NCI-H69 (cell line): ENCODE data around the gene HRCT1.
"Not testable (repeated sequence)": the region's sequence is repeated elsewhere in the genome, so short reads cannot be mapped to it uniquely, and the experiment has no call there.

ENCODE experiments used
- DNase-seq: peaks from one replicate; lab custom pipeline; 2025; lab: John Stamatoyannopoulos, UW

HRCT1 gene

DNA sequence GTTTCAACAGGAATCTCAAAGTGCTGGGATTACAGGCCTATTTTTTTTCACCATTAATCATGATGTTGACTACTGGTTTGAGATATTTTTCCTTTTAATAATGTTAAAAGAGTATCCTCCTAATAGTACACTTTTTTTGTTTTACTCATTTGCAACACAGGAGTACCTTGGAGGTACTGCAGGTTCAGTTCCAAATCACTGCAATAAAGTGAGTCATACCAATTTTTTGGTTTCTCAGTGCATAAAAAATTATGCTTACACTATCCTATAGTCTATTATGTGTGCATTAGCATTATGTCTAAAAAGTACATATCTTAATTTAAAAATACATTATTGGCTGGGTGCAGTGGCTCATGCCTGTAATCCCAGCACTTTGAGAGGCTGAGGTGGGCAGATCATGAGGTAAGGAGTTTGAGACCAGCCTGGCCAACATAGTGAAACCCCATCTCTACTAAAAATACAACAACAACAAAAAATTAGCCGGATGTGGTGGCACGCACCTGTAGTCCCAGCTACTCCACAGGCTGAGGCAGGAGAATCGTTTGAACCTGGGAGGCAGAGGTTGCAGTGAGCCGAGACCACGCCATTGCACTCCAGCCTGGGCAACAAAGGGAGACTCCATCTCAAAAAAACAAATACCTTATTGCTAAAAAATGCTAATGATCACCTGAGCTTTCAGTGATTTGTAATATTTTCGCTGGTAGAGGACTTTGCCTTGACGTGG lies 8.5 kb upstream of the HRCT1 start:
- not testable (repeated sequence) for DNase-seq

GRCh38 chr9:35898337-35898736 lies 7.7 kb upstream of the HRCT1 start:
- no peak for DNase-seq

- no peak for DNase-seq
These were observed 7.0 kb upstream of the HRCT1 start for GRCh38 chr9:35899021-35899420.

DNA sequence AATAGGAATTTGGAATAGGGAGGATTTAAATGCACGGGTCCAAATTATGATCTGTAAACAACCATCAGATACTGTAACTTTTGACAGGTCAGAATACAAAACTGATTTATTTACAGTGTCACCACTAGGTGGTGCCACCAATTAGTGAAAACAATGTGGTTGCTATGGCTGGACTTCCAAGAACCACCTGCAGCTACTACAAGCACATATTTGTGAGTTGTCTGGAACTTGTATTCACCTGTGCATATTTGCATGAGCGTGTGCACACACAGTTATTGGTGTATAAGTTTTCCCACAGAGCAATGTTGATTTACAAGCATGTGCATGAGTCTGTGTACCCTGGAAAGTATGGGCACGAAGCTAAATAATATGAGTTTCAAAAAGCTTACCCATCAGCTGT lies 3.0 kb upstream of the HRCT1 start:
- peak; percentile 74 for DNase-seq

DNA sequence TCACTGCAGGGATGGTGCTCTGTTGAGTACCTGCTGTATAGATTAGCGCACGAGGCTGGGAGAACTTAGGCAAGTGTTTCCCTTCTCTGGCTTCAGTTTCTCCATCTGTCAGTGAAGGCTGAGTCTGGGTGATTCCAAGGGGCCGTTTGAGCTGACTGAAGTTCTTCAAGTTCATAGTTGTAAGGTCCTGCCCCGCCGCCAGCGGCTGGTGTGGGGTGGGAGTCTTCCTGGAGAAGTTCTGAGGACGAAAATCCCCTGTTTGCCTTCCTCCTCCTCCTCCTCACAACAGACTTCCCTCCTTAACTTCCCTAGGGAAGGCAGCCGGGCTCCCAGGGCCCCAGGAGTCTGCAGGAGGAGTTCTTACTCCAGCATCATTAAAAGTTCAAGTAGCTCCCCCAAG lies 1.7 kb upstream of the HRCT1 start:
- DNase-seq, result no peak

DNA sequence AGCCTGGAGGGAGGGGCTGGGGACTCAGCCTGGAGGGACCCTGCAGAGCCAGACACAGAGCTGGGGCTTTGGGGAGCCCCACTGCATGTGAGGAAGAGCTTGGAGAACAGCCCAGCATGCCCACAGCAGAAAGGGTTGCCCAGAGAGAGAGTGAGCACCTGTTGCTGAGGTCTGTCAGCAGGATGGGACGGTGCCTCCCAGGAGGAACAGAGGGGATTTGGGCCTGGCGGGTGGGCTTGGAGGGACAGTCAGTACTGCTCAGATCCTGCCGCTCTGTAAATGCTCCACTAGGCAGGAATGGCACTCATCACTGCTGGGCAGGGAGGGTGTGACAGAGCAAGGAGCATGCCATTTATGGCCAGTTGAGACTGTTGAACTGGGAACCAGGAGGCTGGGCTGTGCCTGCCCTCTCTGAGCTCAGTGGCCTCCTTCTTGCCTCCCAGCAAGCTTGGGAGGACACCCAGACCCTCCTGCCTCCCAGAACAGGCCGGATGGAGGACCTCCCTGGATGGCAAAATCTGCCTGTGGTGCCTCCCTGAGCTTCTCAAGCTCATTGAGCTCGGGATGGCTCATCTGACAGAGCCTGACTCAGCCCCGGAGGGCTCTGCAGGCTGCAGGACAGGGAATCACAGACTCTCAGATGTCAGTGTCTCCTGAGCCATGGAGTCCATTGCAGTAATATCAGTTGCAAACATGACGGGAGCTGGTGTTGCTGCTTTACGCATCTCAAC lies 786 bp upstream of the HRCT1 start:
- DNase-seq, result no peak

- DNase-seq, result no peak
These were observed 1.1 kb downstream of the HRCT1 start for GRCh38 chr9:35906923-35907699.

- peak; percentile 55 for DNase-seq
These were observed 1.9 kb downstream of the HRCT1 start for GRCh38 chr9:35907711-35908503.

GRCh38 chr9:35908504-35909125 lies 2.6 kb downstream of the HRCT1 start:
- peak; percentile 32 for DNase-seq

GRCh38 chr9:35909274-35909673 lies 3.3 kb downstream of the HRCT1 start, which contains the start of gene SPAAR:
SPAAR (plus strand) TSS chr9:35909490; CDS start chr9:35910464, 974 bp downstream.
- no peak for DNase-seq

GRCh38 chr9:35909687-35910612 lies 3.9 kb downstream of the HRCT1 start:
- DNase-seq, result no peak

GRCh38 chr9:35910613-35911359 lies 4.8 kb downstream of the HRCT1 start:
- DNase-seq, result peak; percentile 56

GRCh38 chr9:35911690-35912089 lies 5.7 kb downstream of the HRCT1 start:
- no peak for DNase-seq

GRCh38 chr9:35912791-35913400 lies 6.9 kb downstream of the HRCT1 start:
- no peak for DNase-seq

GRCh38 chr9:35913429-35913828 lies 7.4 kb downstream of the HRCT1 start:
- DNase-seq, result not testable (repeated sequence)

DNA sequence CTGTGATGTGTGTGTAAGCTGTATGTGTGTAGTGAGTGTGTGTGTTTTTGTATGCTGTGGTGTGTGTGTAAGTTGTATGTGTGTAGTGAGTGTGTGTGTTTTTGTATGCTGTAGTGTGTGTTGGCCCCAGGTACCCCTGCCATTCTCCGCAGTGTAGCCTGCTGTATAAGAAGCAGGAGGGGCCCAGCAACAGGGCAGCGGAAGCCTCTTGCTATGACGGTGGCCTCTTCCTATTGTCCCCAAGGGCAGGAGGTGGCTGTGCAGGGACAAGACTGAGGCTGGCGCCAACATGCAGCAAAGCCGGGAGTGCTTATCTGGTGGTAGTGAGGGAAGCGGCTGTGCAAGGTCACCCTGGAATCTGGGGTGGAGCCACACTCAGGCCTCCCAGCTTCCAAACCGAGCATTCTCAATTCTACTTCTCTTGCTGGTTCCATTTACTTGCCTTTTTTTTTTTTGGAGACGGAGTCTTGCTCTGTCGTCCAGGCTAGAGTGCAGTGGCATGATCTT lies 8.4 kb downstream of the HRCT1 start:
- DNase-seq, result no peak

- DNase-seq, result no peak
These were observed 9.8 kb downstream of the HRCT1 start for GRCh38 chr9:35915681-35916294.

- no peak for DNase-seq
These were observed 11.3 kb downstream of the HRCT1 start for GRCh38 chr9:35917261-35917660.
